HEK293 (cell line): Measurements from ENCODE around the gene ADAMTS14.

Experiments used
- ELK4 ChIP-seq: IDR thresholded peaks from 2 replicates; pipeline ENCODE4 v1.6.1; 2011; ENCODE audit warnings: mild to moderate bottlenecking, low read depth, low read length, borderline replicate concordance
- HOXA7 ChIP-seq: sonication (generic); formaldehyde crosslinking; IDR thresholded peaks from 2 replicates; pipeline ENCODE4 v1.8.1; 2022; ENCODE audit warnings: missing genetic modification reagents, borderline replicate concordance
- KLF16 ChIP-seq: fragments of 450-650 bp; formaldehyde crosslinking; IDR thresholded peaks from 2 replicates; pipeline ENCODE4 v1.5.1; 2017; ENCODE audit warnings: missing biosample characterization, missing genetic modification characterization
- YY1 ChIP-seq: fragments of 450-650 bp; formaldehyde crosslinking; IDR thresholded peaks from 2 replicates; pipeline ENCODE4 v1.5.1; 2018; ENCODE audit warnings: missing biosample characterization, missing genetic modification characterization
- ZBTB1 ChIP-seq: fragments of 450-650 bp; formaldehyde crosslinking; IDR thresholded peaks from 2 replicates; pipeline ENCODE4 v1.5.1; 2016; ENCODE audit warnings: missing biosample characterization, missing genetic modification characterization
- ZNF10 ChIP-seq: fragments of 450-650 bp; formaldehyde crosslinking; IDR thresholded peaks from 2 replicates; pipeline ENCODE4 v1.5.1; 2017; ENCODE audit warnings: missing biosample characterization, missing genetic modification characterization
- ZNF274 ChIP-seq, 2 experiments: fragments of 200-500 bp in 1 of 2; fragments of 450-650 bp in 1 of 2; sonication (Bioruptor generic) in 1 of 2; formaldehyde crosslinking in 1 of 2; IDR thresholded peaks; 2 replicates each; pipeline versions ENCODE4 v1.5.1 to v1.6.1; 2014 to 2016; ENCODE audit warnings: borderline replicate concordance in 1 of 2, inconsistent platforms in 1 of 2, low read length in 1 of 2, missing biosample characterization in 1 of 2, missing genetic modification characterization in 1 of 2
- ZNF324 ChIP-seq: fragments of 450-650 bp; formaldehyde crosslinking; IDR thresholded peaks from 2 replicates; pipeline ENCODE4 v1.5.1; 2016; ENCODE audit warnings: missing biosample characterization, missing genetic modification characterization
- ZNF335 ChIP-seq: fragments of 450-650 bp; formaldehyde crosslinking; conservative IDR thresholded peaks from 2 replicates; pipeline ENCODE4 v1.5.1; 2016; ENCODE audit warnings: missing biosample characterization, missing genetic modification characterization
- ZNF501 ChIP-seq: fragments of 450-650 bp; formaldehyde crosslinking; IDR thresholded peaks from 2 replicates; pipeline ENCODE4 v1.5.1; 2016; ENCODE audit warnings: missing biosample characterization, missing genetic modification characterization
- ZNF548 ChIP-seq: fragments of 450-650 bp; formaldehyde crosslinking; IDR thresholded peaks from 2 replicates; pipeline ENCODE4 v1.5.1; 2016; ENCODE audit warnings: missing biosample characterization, missing genetic modification characterization
- ZNF777 ChIP-seq: fragments of 450-650 bp; formaldehyde crosslinking; IDR thresholded peaks from 2 replicates; pipeline ENCODE4 v1.5.1; 2017; ENCODE audit warnings: missing biosample characterization, missing genetic modification characterization, borderline replicate concordance
- TF ChIP-seq, protein P1 (sequence below): fragments of 450-650 bp; formaldehyde crosslinking; IDR thresholded peaks from 2 replicates; pipeline ENCODE4 v1.5.1; 2016; ENCODE audit warnings: missing biosample characterization, missing genetic modification characterization

GRCh38 chr10:70677016-70677415 is 4.7 kb downstream of the ADAMTS14 start:
- TF ChIP-seq, protein P1, sequence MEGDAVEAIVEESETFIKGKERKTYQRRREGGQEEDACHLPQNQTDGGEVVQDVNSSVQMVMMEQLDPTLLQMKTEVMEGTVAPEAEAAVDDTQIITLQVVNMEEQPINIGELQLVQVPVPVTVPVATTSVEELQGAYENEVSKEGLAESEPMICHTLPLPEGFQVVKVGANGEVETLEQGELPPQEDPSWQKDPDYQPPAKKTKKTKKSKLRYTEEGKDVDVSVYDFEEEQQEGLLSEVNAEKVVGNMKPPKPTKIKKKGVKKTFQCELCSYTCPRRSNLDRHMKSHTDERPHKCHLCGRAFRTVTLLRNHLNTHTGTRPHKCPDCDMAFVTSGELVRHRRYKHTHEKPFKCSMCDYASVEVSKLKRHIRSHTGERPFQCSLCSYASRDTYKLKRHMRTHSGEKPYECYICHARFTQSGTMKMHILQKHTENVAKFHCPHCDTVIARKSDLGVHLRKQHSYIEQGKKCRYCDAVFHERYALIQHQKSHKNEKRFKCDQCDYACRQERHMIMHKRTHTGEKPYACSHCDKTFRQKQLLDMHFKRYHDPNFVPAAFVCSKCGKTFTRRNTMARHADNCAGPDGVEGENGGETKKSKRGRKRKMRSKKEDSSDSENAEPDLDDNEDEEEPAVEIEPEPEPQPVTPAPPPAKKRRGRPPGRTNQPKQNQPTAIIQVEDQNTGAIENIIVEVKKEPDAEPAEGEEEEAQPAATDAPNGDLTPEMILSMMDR (tag by site-specific recombination): no peak
- TF ChIP-seq ZNF10 (tag by site-specific recombination) (no peak), ELK4 (no peak), ZBTB1 (tag by site-specific recombination) (no peak), YY1 (no peak), ZNF501 (tag by site-specific recombination) (no peak), ZNF548 (tag by site-specific recombination) (no peak), HOXA7 (no peak), ZNF777 (tag by site-specific recombination) (no peak), KLF16 (tag by site-specific recombination) (no peak), ZNF335 (tag by site-specific recombination) (no peak), ZNF274 (IDR thresholded peaks at IDR 0.05; ENCODE audit: low read length) (no peak), ZNF274 (tag by site-specific recombination; IDR thresholded peaks at IDR 0.05; ENCODE audit: borderline replicate concordance) (no peak), ZNF324 (tag by site-specific recombination) (no peak)
